Erythroblast (primary cell): Measurements from ENCODE around the gene OR52E2.

Source experiments
- GATA1 ChIP-seq: IDR thresholded peaks from 2 replicates; pipeline ENCODE4 v1.6.1; 2011; ENCODE audit warnings: low read depth, mild to moderate bottlenecking, control low read depth, low read length, moderate library complexity
- POLR2A ChIP-seq: IDR thresholded peaks from 2 replicates; pipeline ENCODE4 v1.6.1; 2011; ENCODE audit warnings: mild to moderate bottlenecking, low read length

DNA sequence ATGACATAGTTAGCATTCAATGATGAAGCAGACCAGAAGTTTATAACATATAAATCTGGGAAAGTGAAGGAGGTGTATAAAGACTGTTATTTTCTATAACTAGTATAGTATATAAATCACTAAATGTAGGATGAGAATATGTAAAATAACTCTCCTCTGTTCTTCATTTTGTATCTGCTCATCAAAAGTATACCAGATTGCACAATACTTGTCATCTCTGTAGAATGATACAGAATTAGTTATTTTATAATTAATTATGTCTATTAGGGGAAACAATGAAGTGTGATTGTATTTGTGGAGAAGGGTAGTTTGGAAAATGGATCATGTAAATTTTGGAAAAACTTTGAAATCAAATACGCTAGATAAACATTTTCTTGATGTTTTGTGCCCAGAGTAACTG lies 46.4 kb downstream of the OR52E2 start:
- TF ChIP-seq POLR2A = no peak
- TF ChIP-seq GATA1 = no peak
